GM12801 (cell line): ENCODE data around the gene PPP2CA.

Source experiments
- CTCF ChIP-seq: IDR thresholded peaks from one replicate; pipeline ENCODE4 v1.5.1; 2011; ENCODE audit warnings: control low read depth; ENCODE audit not compliant: insufficient read length; ENCODE audit errors: extremely low read depth

The PPP2CA gene

GRCh38 chr5:134215757-134216156 is 10.1 kb downstream of the PPP2CA start:
- no peak for TF ChIP-seq CTCF

GRCh38 chr5:134209477-134210245 is 16.2 kb downstream of the PPP2CA start:
- no peak for TF ChIP-seq CTCF

GRCh38 chr5:134207696-134208095 is 18.2 kb downstream of the PPP2CA start:
- no peak for TF ChIP-seq CTCF

- TF ChIP-seq CTCF = no peak
These were observed 19.2 kb downstream of the PPP2CA start for GRCh38 chr5:134206627-134207160.

GRCh38 chr5:134204575-134204974 is 21.3 kb downstream of the PPP2CA start:
- no peak for TF ChIP-seq CTCF

- TF ChIP-seq CTCF = no peak
These were observed 22.2 kb downstream of the PPP2CA start for GRCh38 chr5:134203630-134204029.

GRCh38 chr5:134195666-134196065 is 30.2 kb downstream of the PPP2CA start:
- no peak for TF ChIP-seq CTCF

GRCh38 chr5:134189031-134189430 is 36.8 kb downstream of the PPP2CA start:
- TF ChIP-seq CTCF = no peak
